Measurements from ENCODE around the gene ACIN1.
A peak's percentile ranks its signal among the peaks of the same experiment; 100 is the strongest.

ACIN1 gene

GRCh38 chr14:23035303-23036144 lies 59.4 kb downstream of the ACIN1 start:
- peak overlapping the region; percentile 70 for H3K4me3 ChIP-seq (ENCODE audit: low read length)
- H3K4me1 ChIP-seq (ENCODE audit: control insufficient read depth, insufficient read depth, low read length): peaks cover 15% of the 10 kb centered on the region
- H3K9me3 ChIP-seq (ENCODE audit: control insufficient read depth, low read length): no peaks in the 10 kb centered on the region
- no peaks in the 10 kb centered on the region for H3K36me3 ChIP-seq (ENCODE audit: control insufficient read depth, insufficient read depth, low read length)
- no peaks in the 10 kb centered on the region for H3K27me3 ChIP-seq (ENCODE audit: control insufficient read depth, insufficient read depth, low read length)
- peak overlapping the region; percentile 96 for H3K9ac ChIP-seq (ENCODE audit: low read length)

- Histone ChIP-seq H3K36me3 (ENCODE audit: control insufficient read depth, insufficient read depth, low read length) (no peaks in the 10 kb centered on the region), H3K4me1 (ENCODE audit: control insufficient read depth, insufficient read depth, low read length) (peaks cover 15% of the 10 kb centered on the region), H3K9me3 (ENCODE audit: control insufficient read depth, low read length) (no peaks in the 10 kb centered on the region), H3K4me3 (ENCODE audit: low read length) (peak within 1 kb of the TSS; percentile 70), H3K27me3 (ENCODE audit: control insufficient read depth, insufficient read depth, low read length) (no peaks in the 10 kb centered on the region), H3K9ac (ENCODE audit: low read length) (peak within 1 kb of the TSS; percentile 96)
Observed at GRCh38 chr14:23034498-23035302, 60.2 kb downstream of the ACIN1 start, which contains the start of gene PSMB5. TSS of gene PSMB5 (minus strand) at chr14:23034900. CDS start at chr14:23034881, 19 bp downstream.

GRCh38 chr14:23033801-23034497 lies 61.0 kb downstream of the ACIN1 start:
- Histone ChIP-seq H3K4me1 (ENCODE audit: control insufficient read depth, insufficient read depth, low read length) (peaks cover 15% of the 10 kb centered on the region), H3K9ac (ENCODE audit: low read length) (peak overlapping the region; percentile 96), H3K36me3 (ENCODE audit: control insufficient read depth, insufficient read depth, low read length) (no peaks in the 10 kb centered on the region), H3K27me3 (ENCODE audit: control insufficient read depth, insufficient read depth, low read length) (no peaks in the 10 kb centered on the region), H3K4me3 (ENCODE audit: low read length) (peak overlapping the region; percentile 70), H3K9me3 (ENCODE audit: control insufficient read depth, low read length) (no peaks in the 10 kb centered on the region)

- Histone ChIP-seq H3K9ac (ENCODE audit: low read length) (peak overlapping the region; percentile 96), H3K27me3 (ENCODE audit: control insufficient read depth, insufficient read depth, low read length) (no peaks in the 10 kb centered on the region), H3K9me3 (ENCODE audit: control insufficient read depth, low read length) (no peaks in the 10 kb centered on the region), H3K4me1 (ENCODE audit: control insufficient read depth, insufficient read depth, low read length) (peaks cover 15% of the 10 kb centered on the region), H3K36me3 (ENCODE audit: control insufficient read depth, insufficient read depth, low read length) (no peaks in the 10 kb centered on the region), H3K4me3 (ENCODE audit: low read length) (no peak overlapping the region)
Observed at GRCh38 chr14:23033251-23033727, 61.6 kb downstream of the ACIN1 start.

GRCh38 chr14:23030936-23031335 lies 64.0 kb downstream of the ACIN1 start:
- Histone ChIP-seq H3K9ac (ENCODE audit: low read length) (no peak overlapping the region), H3K36me3 (ENCODE audit: control insufficient read depth, insufficient read depth, low read length) (no peaks in the 10 kb centered on the region), H3K9me3 (ENCODE audit: control insufficient read depth, low read length) (no peaks in the 10 kb centered on the region), H3K4me3 (ENCODE audit: low read length) (no peak overlapping the region), H3K27me3 (ENCODE audit: control insufficient read depth, insufficient read depth, low read length) (no peaks in the 10 kb centered on the region), H3K4me1 (ENCODE audit: control insufficient read depth, insufficient read depth, low read length) (peaks cover 15% of the 10 kb centered on the region)

- H3K4me1 ChIP-seq (ENCODE audit: control insufficient read depth, insufficient read depth, low read length): peaks cover 7% of the 10 kb centered on the region
- H3K27me3 ChIP-seq (ENCODE audit: control insufficient read depth, insufficient read depth, low read length): no peaks in the 10 kb centered on the region
- no peak overlapping the region for H3K9ac ChIP-seq (ENCODE audit: low read length)
- no peak overlapping the region for H3K4me3 ChIP-seq (ENCODE audit: low read length)
- H3K36me3 ChIP-seq (ENCODE audit: control insufficient read depth, insufficient read depth, low read length): peaks cover 7% of the 10 kb centered on the region
- no peaks in the 10 kb centered on the region for H3K9me3 ChIP-seq (ENCODE audit: control insufficient read depth, low read length)
Observed at GRCh38 chr14:23028799-23029198, 66.1 kb downstream of the ACIN1 start.

GRCh38 chr14:23025151-23025814 lies 69.7 kb downstream of the ACIN1 start:
- Histone ChIP-seq H3K9ac (ENCODE audit: low read length) (no peak overlapping the region), H3K4me1 (ENCODE audit: control insufficient read depth, insufficient read depth, low read length) (no peaks in the 10 kb centered on the region), H3K4me3 (ENCODE audit: low read length) (no peak overlapping the region), H3K9me3 (ENCODE audit: control insufficient read depth, low read length) (no peaks in the 10 kb centered on the region), H3K27me3 (ENCODE audit: control insufficient read depth, insufficient read depth, low read length) (no peaks in the 10 kb centered on the region), H3K36me3 (ENCODE audit: control insufficient read depth, insufficient read depth, low read length) (peaks cover 7% of the 10 kb centered on the region)

GRCh38 chr14:23024612-23025075 lies 70.3 kb downstream of the ACIN1 start:
- H3K9ac ChIP-seq (ENCODE audit: low read length): no peak overlapping the region
- H3K4me1 ChIP-seq (ENCODE audit: control insufficient read depth, insufficient read depth, low read length): no peaks in the 10 kb centered on the region
- no peaks in the 10 kb centered on the region for H3K27me3 ChIP-seq (ENCODE audit: control insufficient read depth, insufficient read depth, low read length)
- no peaks in the 10 kb centered on the region for H3K9me3 ChIP-seq (ENCODE audit: control insufficient read depth, low read length)
- H3K4me3 ChIP-seq (ENCODE audit: low read length): no peak overlapping the region
- H3K36me3 ChIP-seq (ENCODE audit: control insufficient read depth, insufficient read depth, low read length): peaks cover 7% of the 10 kb centered on the region

- H3K36me3 ChIP-seq (ENCODE audit: control insufficient read depth, insufficient read depth, low read length): peaks cover 7% of the 10 kb centered on the region
- no peaks in the 10 kb centered on the region for H3K4me1 ChIP-seq (ENCODE audit: control insufficient read depth, insufficient read depth, low read length)
- H3K27me3 ChIP-seq (ENCODE audit: control insufficient read depth, insufficient read depth, low read length): no peaks in the 10 kb centered on the region
- no peak overlapping the region for H3K9ac ChIP-seq (ENCODE audit: low read length)
- no peak overlapping the region for H3K4me3 ChIP-seq (ENCODE audit: low read length)
- no peaks in the 10 kb centered on the region for H3K9me3 ChIP-seq (ENCODE audit: control insufficient read depth, low read length)
Observed at GRCh38 chr14:23023795-23024152, 71.2 kb downstream of the ACIN1 start.

GRCh38 chr14:23023022-23023794 lies 71.7 kb downstream of the ACIN1 start:
- Histone ChIP-seq H3K36me3 (ENCODE audit: control insufficient read depth, insufficient read depth, low read length) (peaks cover 7% of the 10 kb centered on the region), H3K27me3 (ENCODE audit: control insufficient read depth, insufficient read depth, low read length) (no peaks in the 10 kb centered on the region), H3K9ac (ENCODE audit: low read length) (no peak overlapping the region), H3K4me3 (ENCODE audit: low read length) (no peak overlapping the region), H3K4me1 (ENCODE audit: control insufficient read depth, insufficient read depth, low read length) (no peaks in the 10 kb centered on the region), H3K9me3 (ENCODE audit: control insufficient read depth, low read length) (no peaks in the 10 kb centered on the region)

Measured in mucosa of stomach (tissue), 1 donor.